ENCODE data around the gene TNRC6B. TPM values are rescaled to one million over a fixed set of nuclear protein-coding genes. Genes with fewer than 3 reads are reported as not detected.

TNRC6B gene
- total and polyA plus RNA-seq, 2 experiments from 2014 or later, result 46.9 to 87.8 TPM

GRCh38 chr22:40194656-40195055 lies 16.9 kb downstream of the TNRC6B start:
- Histone ChIP-seq H3K36me3 (ENCODE audit: insufficient read depth) (no peaks in the 10 kb centered on the region), H2AFZ (no peak overlapping the region), H4K20me1 (replicated peaks; ENCODE audit: insufficient read depth) (peaks cover 14% of the 10 kb centered on the region; the same call in 1 of the 2 replicates), H3K4me1 (ENCODE audit: insufficient read depth) (peaks cover 84% of the 10 kb centered on the region), H3K79me2 (replicated peaks; ENCODE audit: insufficient read depth) (peaks cover 88% of the 10 kb centered on the region), H3K27me3 (ENCODE audit: insufficient read depth) (no peaks in the 10 kb centered on the region), H3K27ac (ENCODE audit: low read depth) (peak overlapping the region; percentile 97), H3K9me2 (ENCODE audit: insufficient read depth) (no peaks in the 10 kb centered on the region), H3F3A (replicated peaks; ENCODE audit: low read depth) (peaks cover 25% of the 10 kb centered on the region), H3K4me3 (peak overlapping the region; percentile 45), H3K4me2 (peak overlapping the region; percentile 72)
- Mint-ChIP-seq H3K27ac (peak overlapping the region; percentile 93), H3K4me1 (peaks cover 89% of the 10 kb centered on the region), H3K36me3 (ENCODE audit: low read depth) (peaks cover 17% of the 10 kb centered on the region; the same call in 2 of the 3 replicates), H3K9me3 (no peaks in the 10 kb centered on the region; the same call in 2 of the 3 replicates), H3K4me3 (peak overlapping the region; percentile 66), H3K27me3 (ENCODE audit: insufficient read depth, low read depth, poor library complexity) (peaks cover 15% of the 10 kb centered on the region)
- TF ChIP-seq EZH2phosphoT487 (IDR thresholded peaks at IDR 0.05; ENCODE audit: unreplicated experiment) (no peak), ZNF114 (CRISPR knock-in tag; IDR thresholded peaks at IDR 0.05) (no peak)
- ATAC-seq, result peak; percentile 14
- peak; percentile 48 for DNase-seq (ENCODE audit: low spot score)

GRCh38 chr22:40196628-40197360 lies 19.1 kb downstream of the TNRC6B start:
- H3K4me3 Mint-ChIP-seq, result peak overlapping the region; percentile 28; the same call in 2 of the 3 replicates
- H3K27ac ChIP-seq (ENCODE audit: low read depth), result peak overlapping the region; percentile 35; the same call in 1 of the 2 replicates
- H3K4me1 ChIP-seq (ENCODE audit: insufficient read depth), result peaks cover 78% of the 10 kb centered on the region
- H3K36me3 ChIP-seq (ENCODE audit: insufficient read depth), result no peaks in the 10 kb centered on the region
- H3K4me2 ChIP-seq, result peak overlapping the region; percentile 61; the same call in 1 of the 2 replicates
- H3K4me1 Mint-ChIP-seq, result peaks cover 84% of the 10 kb centered on the region
- H3K27ac Mint-ChIP-seq, result peak overlapping the region; percentile 89
- no peak overlapping the region for H2AFZ ChIP-seq
- DNase-seq (ENCODE audit: low spot score) (no peak), ATAC-seq (no peak)
- H3K27me3 ChIP-seq (ENCODE audit: insufficient read depth), result no peaks in the 10 kb centered on the region
- peaks cover 25% of the 10 kb centered on the region for H3F3A ChIP-seq (replicated peaks; ENCODE audit: low read depth)
- peaks cover 11% of the 10 kb centered on the region; the same call in 1 of the 3 replicates for H3K36me3 Mint-ChIP-seq (ENCODE audit: low read depth)
- no peaks in the 10 kb centered on the region; the same call in 2 of the 3 replicates for H3K9me3 Mint-ChIP-seq
- no peak overlapping the region for H3K4me3 ChIP-seq
- no peaks in the 10 kb centered on the region for H3K9me2 ChIP-seq (ENCODE audit: insufficient read depth)
- peaks cover 88% of the 10 kb centered on the region for H3K79me2 ChIP-seq (replicated peaks; ENCODE audit: insufficient read depth)
- H3K27me3 Mint-ChIP-seq (ENCODE audit: insufficient read depth, low read depth, poor library complexity), result peaks cover 19% of the 10 kb centered on the region
- H4K20me1 ChIP-seq (replicated peaks; ENCODE audit: insufficient read depth), result peaks cover 24% of the 10 kb centered on the region; the same call in 1 of the 2 replicates
- TF ChIP-seq ETS1 (IDR thresholded peaks at IDR 0.05) (no peak), EZH2phosphoT487 (IDR thresholded peaks at IDR 0.05; ENCODE audit: unreplicated experiment) (no peak), NANOG (IDR thresholded peaks at IDR 0.05; ENCODE audit: borderline replicate concordance) (no peak), REST (IDR thresholded peaks at IDR 0.05; ENCODE audit: unreplicated experiment) (no peak), ZNF462 (CRISPR knock-in tag; IDR thresholded peaks at IDR 0.05) (no peak), ZNF114 (CRISPR knock-in tag; IDR thresholded peaks at IDR 0.05) (no peak), JUNB (IDR thresholded peaks at IDR 0.05; ENCODE audit: unreplicated experiment) (no peak), STAT1 (IDR thresholded peaks at IDR 0.05; ENCODE audit: unreplicated experiment) (no peak)

All from GM23338 (cell line).